DOHH2 (cell line): ENCODE results near the gene ADAMTS2.

Source experiments
- H3F3A ChIP-seq: fragments of 200-600 bp; sonication (generic), shearing (Covaris generic); 2 replicates; pipeline ENCODE4 v1.6.0; 2016; ENCODE audit warnings: antibody characterized with exemption, mild to moderate bottlenecking; ENCODE audit not compliant: control insufficient read depth, insufficient read depth
- H3K27ac ChIP-seq: fragments of 200-600 bp; sonication (generic); 2 replicates; pipeline ENCODE4 v1.5.1; 2014; ENCODE audit warnings: low read depth, mild to moderate bottlenecking, low read length, moderate library complexity
- H3K27me3 ChIP-seq: fragments of 200-600 bp; sonication (generic); 2 replicates; pipeline ENCODE4 v1.6.1; 2014; ENCODE audit warnings: mild to moderate bottlenecking, low read length, mixed read lengths; ENCODE audit not compliant: control insufficient read depth
- H3K36me3 ChIP-seq: fragments of 200-600 bp; sonication (generic); 2 replicates; pipeline ENCODE4 v1.6.1; 2014; ENCODE audit warnings: mild to moderate bottlenecking, low read length, moderate library complexity, mixed read lengths; ENCODE audit not compliant: control insufficient read depth
- H3K4me1 ChIP-seq: fragments of 200-600 bp; sonication (generic); 2 replicates; pipeline ENCODE4 v1.6.1; 2014; ENCODE audit warnings: mild to moderate bottlenecking, low read length, mixed read lengths; ENCODE audit not compliant: control insufficient read depth
- H3K4me2 ChIP-seq: fragments of 200-600 bp; sonication (generic); 2 replicates; pipeline ENCODE4 v1.6.0; 2014; ENCODE audit warnings: mild to moderate bottlenecking, low read length, moderate library complexity
- H3K4me3 ChIP-seq: fragments of 200-600 bp; sonication (generic); 2 replicates; pipeline ENCODE4 v1.5.1; 2014; ENCODE audit warnings: mild to moderate bottlenecking, low read length, mixed read lengths
- H3K79me2 ChIP-seq: fragments of 200-600 bp; sonication (generic); 2 replicates; pipeline ENCODE4 v1.6.1; 2014; ENCODE audit warnings: mild to moderate bottlenecking, low read length, mixed read lengths; ENCODE audit not compliant: control insufficient read depth
- H3K9me2 ChIP-seq: fragments of 200-600 bp; sonication (generic); replicated peaks from 2 replicates; pipeline ENCODE4 v1.6.1; 2014; ENCODE audit warnings: mild to moderate bottlenecking, low read length, mixed read lengths; ENCODE audit not compliant: control insufficient read depth
- H3K9me3 ChIP-seq: fragments of 200-600 bp; sonication (generic); 2 replicates; pipeline ENCODE4 v1.6.1; 2014; ENCODE audit warnings: antibody characterized with exemption, low read length, mixed read lengths; ENCODE audit not compliant: control insufficient read depth, insufficient read depth
- H4K20me1 ChIP-seq: fragments of 200-600 bp; sonication (generic); 2 replicates; pipeline ENCODE4 v1.6.0; 2014; ENCODE audit warnings: low read depth, mild to moderate bottlenecking, antibody characterized with exemption, low read length, moderate library complexity; ENCODE audit not compliant: control insufficient read depth, insufficient read depth
- CTCF ChIP-seq: fragments of 200-600 bp; sonication (generic); IDR thresholded peaks from one replicate; pipeline ENCODE4 v1.5.1; 2014; ENCODE audit warnings: antibody characterized with exemption, mild to moderate bottlenecking, low read depth, low read length; ENCODE audit not compliant: poor library complexity, severe bottlenecking
- EZH2phosphoT487 ChIP-seq: fragments of 200-600 bp; sonication (generic); IDR thresholded peaks from 2 replicates; pipeline ENCODE4 v1.6.1; 2017; ENCODE audit warnings: borderline replicate concordance, mild to moderate bottlenecking, antibody characterized with exemption, low read length, moderate library complexity, mixed read lengths

ADAMTS2 gene

GRCh38 chr5:179113945-179114641, 231.2 kb downstream of the ADAMTS2 start:
- TF ChIP-seq CTCF (no peak), EZH2phosphoT487 (no peak)

GRCh38 chr5:179113143-179113530, 232.1 kb downstream of the ADAMTS2 start:
- H3K4me3 ChIP-seq: no peak overlapping the region
- no peaks in the 10 kb centered on the region for H3F3A ChIP-seq
- H3K27me3 ChIP-seq: no peaks in the 10 kb centered on the region
- no peaks in the 10 kb centered on the region for H4K20me1 ChIP-seq
- no peaks in the 10 kb centered on the region for H3K36me3 ChIP-seq
- no peak overlapping the region for H3K27ac ChIP-seq
- H3K4me1 ChIP-seq: no peaks in the 10 kb centered on the region
- TF ChIP-seq CTCF (no peak), EZH2phosphoT487 (no peak)
- no peaks in the 10 kb centered on the region for H3K79me2 ChIP-seq
- H3K9me3 ChIP-seq: no peaks in the 10 kb centered on the region
- H3K9me2 ChIP-seq: no peaks in the 10 kb centered on the region
- H3K4me2 ChIP-seq: no peak overlapping the region

More at GRCh38 chr5:179113945-179114641, 231.2 kb downstream of the ADAMTS2 start:
- H4K20me1 ChIP-seq: no peaks in the 10 kb centered on the region
- no peaks in the 10 kb centered on the region for H3K27me3 ChIP-seq
- no peaks in the 10 kb centered on the region for H3F3A ChIP-seq
- no peaks in the 10 kb centered on the region for H3K9me3 ChIP-seq
- H3K36me3 ChIP-seq: no peaks in the 10 kb centered on the region
- H3K9me2 ChIP-seq: no peaks in the 10 kb centered on the region
- H3K4me3 ChIP-seq: no peak overlapping the region
- H3K27ac ChIP-seq: no peak overlapping the region
- no peaks in the 10 kb centered on the region for H3K79me2 ChIP-seq
- no peak overlapping the region for H3K4me2 ChIP-seq
- H3K4me1 ChIP-seq: no peaks in the 10 kb centered on the region

- no peaks in the 10 kb centered on the region for H3F3A ChIP-seq
- H3K9me3 ChIP-seq: no peaks in the 10 kb centered on the region
- H3K27ac ChIP-seq: no peak overlapping the region
- no peak overlapping the region for H3K4me3 ChIP-seq
- no peaks in the 10 kb centered on the region for H4K20me1 ChIP-seq
- no peaks in the 10 kb centered on the region for H3K36me3 ChIP-seq
- no peak overlapping the region for H3K4me2 ChIP-seq
- no peaks in the 10 kb centered on the region for H3K9me2 ChIP-seq
- TF ChIP-seq CTCF: no peak
- no peak for TF ChIP-seq EZH2phosphoT487
- no peaks in the 10 kb centered on the region for H3K79me2 ChIP-seq
- no peaks in the 10 kb centered on the region for H3K4me1 ChIP-seq
- no peaks in the 10 kb centered on the region for H3K27me3 ChIP-seq
Measured at GRCh38 chr5:179112469-179113142, 232.7 kb downstream of the ADAMTS2 start.
